Vagina (tissue), 2 donors: ENCODE results near the gene EPHA10.

Experiments used
- POLR2A ChIP-seq, 2 donors: fragments of 450-650 bp; IDR thresholded peaks; one replicate each; pipeline ENCODE4 v1.6.1; 2017; ENCODE audit warnings: antibody characterized with exemption in 2 of 2, mild to moderate bottlenecking in 2 of 2, moderate library complexity in 2 of 2
- POLR2AphosphoS5 ChIP-seq, 2 donors: sonication (generic); formaldehyde crosslinking; IDR thresholded peaks; one replicate each; pipeline ENCODE4 v1.9.0; 2017; ENCODE audit warnings: antibody characterized with exemption in 2 of 2, mild to moderate bottlenecking in 2 of 2, low read depth in 1 of 2; ENCODE audit not compliant: insufficient read depth in 1 of 2
- TF ChIP-seq, protein P1 (sequence below), 3 experiments: fragments of 450-650 bp in 2 of 3; fragments of 200-600 bp in 1 of 3; sonication (generic) in 1 of 3; IDR thresholded peaks; one replicate each; pipeline ENCODE4 v1.5.1; 2017 to 2019; ENCODE audit warnings: antibody characterized with exemption in 3 of 3, mild to moderate bottlenecking in 2 of 3, moderate library complexity in 2 of 3

DNA sequence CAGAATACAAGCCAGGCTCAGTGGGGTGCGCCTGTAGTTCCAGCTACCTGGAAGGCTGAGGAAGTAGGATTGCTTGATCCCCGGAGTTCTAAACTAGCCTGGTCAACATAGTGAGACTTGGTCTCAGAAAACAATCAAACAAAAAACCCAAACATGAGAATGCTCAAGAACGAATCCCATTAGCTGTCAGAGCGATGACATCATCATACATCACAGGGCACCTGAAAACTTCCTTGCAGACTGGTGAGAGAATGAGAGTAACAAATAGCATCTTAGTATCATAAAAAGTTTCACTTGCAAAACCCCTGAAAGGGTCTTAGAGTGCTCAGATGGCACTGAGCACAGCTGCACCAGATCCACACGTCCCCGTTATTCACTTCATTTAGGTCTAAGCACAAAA lies 93.7 kb downstream of the EPHA10 start:
- TF ChIP-seq, protein P1, sequence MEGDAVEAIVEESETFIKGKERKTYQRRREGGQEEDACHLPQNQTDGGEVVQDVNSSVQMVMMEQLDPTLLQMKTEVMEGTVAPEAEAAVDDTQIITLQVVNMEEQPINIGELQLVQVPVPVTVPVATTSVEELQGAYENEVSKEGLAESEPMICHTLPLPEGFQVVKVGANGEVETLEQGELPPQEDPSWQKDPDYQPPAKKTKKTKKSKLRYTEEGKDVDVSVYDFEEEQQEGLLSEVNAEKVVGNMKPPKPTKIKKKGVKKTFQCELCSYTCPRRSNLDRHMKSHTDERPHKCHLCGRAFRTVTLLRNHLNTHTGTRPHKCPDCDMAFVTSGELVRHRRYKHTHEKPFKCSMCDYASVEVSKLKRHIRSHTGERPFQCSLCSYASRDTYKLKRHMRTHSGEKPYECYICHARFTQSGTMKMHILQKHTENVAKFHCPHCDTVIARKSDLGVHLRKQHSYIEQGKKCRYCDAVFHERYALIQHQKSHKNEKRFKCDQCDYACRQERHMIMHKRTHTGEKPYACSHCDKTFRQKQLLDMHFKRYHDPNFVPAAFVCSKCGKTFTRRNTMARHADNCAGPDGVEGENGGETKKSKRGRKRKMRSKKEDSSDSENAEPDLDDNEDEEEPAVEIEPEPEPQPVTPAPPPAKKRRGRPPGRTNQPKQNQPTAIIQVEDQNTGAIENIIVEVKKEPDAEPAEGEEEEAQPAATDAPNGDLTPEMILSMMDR (IDR thresholded peaks at IDR 0.05): no peak
- TF ChIP-seq POLR2A (IDR thresholded peaks at IDR 0.05): no peak
- TF ChIP-seq POLR2AphosphoS5 (IDR thresholded peaks at IDR 0.05; ENCODE audit: insufficient read depth in 1 of 2, low read depth in 1 of 2): no peak
